ENCODE results near the gene GAK.

GAK gene

DNA sequence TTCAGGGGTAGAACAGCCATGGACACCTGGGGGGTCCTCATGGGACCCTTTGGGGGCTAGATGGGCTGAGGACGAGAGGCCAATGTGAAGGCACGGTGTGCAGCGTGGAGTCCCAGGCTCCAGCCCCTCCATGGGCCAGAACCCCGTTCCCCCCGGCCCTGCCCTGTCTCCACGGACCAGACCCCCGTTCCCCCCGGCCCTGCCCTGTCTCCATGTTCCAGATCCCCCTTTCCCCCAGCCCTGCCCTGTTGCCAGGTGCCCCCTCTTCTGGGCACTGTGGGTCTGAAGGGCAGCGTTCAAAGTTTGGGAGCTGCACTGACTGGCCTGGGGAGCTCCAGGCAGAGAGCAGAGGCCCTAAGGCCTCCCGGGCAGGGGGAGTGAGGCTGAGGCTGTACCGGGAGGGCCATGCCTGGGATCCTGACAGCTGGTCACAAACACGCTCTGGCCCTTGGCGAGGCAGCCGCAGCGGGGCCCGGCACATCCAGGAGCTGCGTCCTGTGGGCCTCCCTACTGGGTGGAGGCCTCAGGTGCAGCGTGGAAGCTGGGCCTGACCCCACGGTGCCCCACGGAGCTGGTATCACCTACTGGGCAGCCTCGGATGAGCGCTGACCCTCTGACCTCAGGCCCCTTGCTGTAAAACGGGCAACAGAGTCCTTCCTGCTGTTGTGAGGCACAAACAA is 32.4 kb upstream of the GAK start:
- no peak for DNase-seq

DNA sequence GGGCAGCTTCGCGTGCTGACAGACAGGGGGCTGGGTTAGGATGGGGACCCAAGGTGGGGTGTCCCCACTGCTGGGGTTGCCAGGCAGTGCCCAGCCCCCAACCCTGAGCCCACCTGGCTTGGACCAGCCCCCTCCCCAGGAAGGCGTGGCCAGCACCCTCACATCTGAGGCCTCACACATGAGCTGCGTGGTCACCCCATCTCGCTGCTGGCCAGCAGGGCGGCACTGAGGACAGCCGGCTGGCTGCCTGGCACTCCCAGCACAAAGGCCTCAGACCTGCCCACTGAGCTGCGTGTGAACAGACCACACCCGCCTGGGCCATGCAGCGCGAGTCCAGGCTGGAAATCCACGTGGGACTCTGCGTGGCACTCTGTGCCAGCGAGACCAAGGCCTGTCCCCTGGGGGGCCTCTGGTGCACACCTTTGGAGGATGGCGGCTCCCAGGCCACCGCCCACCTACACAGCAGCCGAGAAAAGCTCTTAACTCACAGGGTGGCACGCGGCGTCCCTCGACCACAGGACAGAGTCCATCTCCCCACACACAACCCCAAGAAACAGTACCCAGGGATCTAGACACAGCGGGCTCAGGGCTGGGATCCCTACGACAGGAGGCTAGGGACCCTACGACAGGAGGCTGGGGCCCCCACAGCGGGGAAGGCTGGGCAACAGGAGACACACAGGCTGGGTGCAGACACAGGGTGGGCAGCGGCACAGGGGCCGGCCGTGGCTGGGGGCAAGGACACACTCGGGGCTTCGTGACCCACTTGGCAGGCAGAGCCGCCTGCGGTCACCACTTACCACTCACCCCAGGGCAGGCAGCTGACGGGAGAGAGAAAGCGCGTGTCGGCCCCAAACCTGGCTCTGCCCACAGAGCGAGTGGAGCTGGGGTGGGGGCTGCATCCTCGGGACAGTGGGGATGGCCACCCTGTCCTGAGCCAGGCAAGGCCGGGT is 31.4 kb upstream of the GAK start:
- no peak for DNase-seq

DNA sequence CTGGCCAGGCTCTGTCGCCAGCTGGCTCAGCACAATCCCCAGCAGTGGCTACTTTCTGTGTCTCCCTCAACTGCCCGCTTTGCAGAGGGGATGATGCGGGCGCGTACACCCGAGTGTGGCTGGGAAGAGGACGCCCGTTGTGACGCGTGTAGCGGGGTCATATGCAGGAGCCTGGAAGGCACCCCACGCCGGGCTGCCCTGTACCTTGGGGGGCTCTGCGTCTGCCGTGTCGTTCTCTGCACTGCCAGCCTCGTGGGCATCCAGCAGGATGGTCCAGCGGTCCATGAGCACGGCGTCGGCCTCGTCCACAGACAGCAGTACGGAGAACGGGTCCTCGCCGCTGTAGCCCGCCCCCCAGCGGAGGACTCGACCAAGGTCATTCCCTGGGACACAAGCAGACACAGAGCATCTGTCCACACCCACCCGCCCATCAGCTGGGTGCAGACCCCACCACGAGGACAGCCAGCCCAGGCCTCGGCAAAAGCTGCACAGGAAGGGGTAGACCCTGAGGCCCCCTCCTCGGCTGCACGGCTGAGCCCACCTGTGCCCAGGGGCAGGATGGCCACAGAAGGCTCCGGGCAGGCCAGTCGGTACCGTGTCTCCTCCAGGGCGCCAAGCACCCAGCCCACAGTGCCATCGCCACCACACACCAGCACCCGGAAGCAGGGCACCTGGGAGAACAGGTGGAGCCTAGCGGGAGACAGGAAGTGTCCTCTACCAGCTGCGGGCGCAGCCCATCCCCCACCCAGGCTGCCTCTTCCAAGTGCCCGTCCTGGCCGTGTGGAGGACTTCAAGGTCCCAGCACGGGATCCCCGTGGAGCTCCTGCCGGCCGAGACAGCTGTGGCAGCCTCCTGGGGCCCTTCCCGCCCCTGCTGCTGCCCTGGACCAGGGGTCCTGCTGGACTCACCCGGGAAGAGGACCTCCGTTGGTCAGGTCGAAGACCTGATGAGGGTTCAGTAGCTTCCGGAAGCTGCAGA is 30.4 kb upstream of the GAK start:
- DNase-seq = no peak

DNA sequence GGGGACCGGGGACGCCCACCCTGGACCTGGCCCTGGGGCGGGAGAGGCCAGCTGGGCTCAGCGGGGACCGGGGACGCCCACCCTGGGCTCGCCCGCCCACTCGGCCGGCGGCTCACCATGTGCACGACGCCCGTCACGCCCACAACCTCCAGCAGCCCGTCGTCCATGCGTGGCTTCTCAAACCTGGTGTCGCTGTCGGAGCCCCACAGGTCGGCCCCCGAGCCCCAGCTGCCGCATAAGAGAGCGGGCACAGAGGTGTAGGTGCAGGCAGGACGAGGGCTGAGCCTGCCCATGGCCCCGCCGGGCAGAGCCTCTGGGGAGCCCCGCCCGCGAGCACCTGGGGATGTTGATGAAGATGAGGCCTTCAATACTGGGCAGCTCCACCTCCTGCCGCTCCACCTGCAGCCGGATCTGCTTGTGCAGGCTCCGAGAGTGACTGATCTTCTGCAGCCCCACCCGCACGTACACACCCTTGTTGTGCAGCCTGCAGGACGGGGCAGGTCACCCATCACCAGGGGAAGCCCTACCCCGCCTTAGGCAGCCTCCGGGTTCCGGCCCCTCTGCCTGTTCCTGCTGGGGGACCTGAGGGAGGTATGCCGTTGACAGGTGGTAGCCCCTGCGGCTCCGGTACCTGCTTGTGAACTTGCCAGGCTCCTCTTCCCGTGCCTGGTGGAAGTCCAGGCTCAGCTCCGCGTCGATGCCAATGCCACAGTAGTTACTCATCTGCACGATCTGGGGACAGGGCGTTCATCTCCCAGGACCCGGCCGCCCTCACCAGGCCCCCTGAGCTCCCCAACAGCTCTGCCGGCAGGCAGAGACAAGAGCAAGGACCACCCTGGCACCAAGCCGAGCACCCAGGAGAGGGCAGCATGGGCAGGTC is 29.5 kb upstream of the GAK start:
- no peak for DNase-seq

DNA sequence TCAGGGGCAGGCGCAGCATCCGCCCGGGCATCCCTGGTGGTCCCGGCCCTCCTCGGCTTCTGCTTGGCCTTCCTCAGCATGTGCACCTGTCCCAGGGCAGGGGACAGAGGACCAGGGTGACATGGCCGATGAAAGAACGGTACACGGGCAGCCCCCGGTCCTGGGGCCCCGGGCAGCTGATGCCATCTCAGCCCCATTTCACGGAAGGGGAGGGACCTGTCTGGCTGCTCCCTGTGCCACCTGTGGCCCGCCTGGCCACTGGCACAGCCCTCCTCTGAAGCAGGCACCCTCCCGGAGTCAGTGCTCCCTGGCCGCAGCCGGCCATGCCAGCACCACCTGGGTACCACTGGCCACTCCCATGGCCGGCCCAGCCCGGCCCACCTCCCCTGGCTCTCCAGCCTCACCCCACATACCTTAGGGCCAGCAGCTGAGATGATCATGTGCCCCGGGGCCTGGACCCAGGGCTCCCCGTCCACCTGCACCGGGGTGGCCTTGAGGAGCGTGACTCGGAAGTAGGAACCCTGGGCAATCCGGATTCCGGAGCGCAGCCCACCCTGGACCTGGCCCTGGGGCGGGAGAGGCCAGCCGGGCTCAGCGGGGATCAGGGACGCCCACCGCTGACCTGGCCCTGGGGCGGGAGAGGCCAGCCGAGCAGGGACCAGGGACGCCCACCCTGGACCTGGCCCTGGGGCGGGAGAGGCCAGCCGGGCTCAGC is 28.7 kb upstream of the GAK start:
- DNase-seq = no peak

- no peak for DNase-seq
Measured at GRCh38 chr4:960140-960635, 28.1 kb upstream of the GAK start.

DNA sequence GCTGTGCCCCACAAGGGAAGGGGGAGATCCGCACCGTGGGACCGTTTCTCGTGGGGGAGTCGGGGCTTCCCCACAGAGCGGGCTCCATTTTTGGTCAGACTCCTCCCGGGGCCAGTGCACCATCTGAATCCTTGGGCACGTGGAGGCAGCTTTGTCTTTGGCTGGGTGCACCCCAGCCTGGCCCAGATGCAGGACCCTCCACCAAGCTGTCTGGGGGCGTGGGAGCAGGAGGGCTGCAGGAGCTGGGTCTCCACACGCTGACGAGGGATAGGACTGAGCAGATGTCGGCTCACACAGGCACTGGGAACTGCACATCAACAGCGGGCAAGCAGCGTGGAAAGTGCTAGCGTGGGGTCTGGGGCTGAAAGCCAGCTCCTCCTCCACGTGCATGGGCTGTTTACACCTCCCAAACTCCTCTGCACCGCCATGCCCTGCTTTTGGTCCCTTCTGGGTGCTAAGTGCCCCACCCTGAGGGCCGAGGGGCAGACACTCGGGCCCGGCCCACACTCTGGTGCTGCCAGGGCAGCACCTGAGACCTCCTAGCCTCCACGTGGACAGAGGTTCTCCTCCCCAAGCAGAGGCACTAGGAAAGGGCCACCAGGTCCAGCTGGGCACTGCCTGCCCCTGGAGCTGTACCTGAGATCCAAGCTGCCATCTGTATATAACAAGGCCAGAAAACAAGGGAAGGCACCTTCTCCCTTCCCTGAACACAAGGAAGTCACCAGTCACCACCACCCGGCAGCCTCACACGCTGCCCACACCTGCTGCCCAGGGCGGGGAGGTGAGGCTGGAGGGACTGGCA is 27.4 kb upstream of the GAK start:
- DNase-seq = no peak

DNA sequence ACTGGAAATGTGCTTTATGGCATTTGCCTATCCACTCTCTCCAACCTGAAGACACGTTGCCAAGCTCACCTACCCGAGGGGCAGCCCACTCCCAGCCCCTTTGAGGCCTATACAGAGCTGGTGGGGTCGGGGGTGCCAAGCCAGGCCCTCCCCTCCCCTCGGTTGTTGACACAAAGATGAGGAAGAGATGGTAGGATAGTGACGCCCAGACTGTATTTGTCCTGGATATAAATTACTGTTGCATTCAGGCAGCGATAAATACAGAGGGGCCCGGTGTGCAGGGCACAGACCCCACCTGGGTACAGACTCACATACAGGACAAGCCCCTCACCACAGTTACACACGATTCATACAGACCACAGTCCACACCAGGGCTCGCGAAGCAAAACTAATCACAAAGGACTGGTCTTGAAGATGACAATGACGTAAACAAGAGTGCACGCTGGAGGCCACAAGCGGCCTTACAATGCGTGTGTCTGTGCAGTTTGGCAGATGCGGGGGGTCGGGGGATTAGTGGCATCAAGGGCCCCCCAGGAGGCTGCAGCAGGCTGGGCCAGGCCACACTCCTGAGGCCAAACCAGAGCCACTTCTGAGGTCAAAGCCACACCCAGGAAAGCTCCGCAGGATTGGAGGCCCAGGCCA is 26.7 kb upstream of the GAK start:
- DNase-seq = no peak

GRCh38 chr4:958314-958665 is 26.2 kb upstream of the GAK start:
- DNase-seq = no peak

DNA sequence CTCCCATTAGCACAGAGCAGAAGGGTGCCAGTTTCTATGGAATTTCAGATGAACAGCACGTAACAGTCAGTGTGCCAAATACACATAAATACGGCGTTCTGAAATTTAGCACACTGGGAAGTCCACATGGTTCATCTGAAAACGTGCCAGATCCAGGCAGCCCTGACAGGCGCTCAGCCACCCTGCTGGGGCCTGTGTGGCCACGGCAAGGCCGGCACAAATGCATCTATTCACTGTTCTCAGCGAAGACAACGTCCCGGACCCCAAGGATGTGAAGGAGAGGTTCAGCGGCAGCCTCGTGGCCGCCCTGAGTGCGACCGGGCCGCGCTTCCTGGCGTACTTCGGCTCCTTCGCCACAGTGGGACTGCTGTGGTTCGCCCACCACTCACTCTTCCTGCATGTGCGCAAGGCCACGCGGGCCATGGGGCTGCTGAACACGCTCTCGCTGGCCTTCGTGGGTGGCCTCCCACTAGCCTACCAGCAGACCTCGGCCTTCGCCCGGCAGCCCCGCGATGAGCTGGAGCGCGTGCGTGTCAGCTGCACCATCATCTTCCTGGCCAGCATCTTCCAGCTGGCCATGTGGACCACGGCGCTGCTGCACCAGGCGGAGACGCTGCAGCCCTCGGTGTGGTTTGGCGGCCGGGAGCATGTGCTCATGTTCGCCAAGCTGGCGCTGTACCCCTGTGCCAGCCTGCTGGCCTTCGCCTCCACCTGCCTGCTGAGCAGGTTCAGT is 25.6 kb upstream of the GAK start:
- no peak for DNase-seq

DNA sequence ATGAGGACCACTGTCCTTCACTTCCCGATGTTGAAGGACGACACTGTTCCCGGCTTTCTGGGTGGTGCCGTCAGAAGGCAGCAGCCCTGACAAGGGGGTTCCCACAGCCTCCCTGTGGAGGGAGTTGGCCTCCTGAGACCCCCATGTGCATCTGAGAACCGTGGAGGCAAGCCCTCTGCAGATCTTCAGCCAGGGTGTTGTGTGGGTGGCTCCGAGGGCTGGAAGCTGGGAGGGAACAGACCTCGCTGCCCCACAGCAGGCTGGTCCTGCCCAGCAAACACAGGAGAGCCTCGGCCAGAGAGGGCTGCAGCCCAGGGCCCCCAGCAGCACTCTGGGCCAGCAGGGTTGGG is 25.1 kb upstream of the GAK start:
- DNase-seq = no peak

DNA sequence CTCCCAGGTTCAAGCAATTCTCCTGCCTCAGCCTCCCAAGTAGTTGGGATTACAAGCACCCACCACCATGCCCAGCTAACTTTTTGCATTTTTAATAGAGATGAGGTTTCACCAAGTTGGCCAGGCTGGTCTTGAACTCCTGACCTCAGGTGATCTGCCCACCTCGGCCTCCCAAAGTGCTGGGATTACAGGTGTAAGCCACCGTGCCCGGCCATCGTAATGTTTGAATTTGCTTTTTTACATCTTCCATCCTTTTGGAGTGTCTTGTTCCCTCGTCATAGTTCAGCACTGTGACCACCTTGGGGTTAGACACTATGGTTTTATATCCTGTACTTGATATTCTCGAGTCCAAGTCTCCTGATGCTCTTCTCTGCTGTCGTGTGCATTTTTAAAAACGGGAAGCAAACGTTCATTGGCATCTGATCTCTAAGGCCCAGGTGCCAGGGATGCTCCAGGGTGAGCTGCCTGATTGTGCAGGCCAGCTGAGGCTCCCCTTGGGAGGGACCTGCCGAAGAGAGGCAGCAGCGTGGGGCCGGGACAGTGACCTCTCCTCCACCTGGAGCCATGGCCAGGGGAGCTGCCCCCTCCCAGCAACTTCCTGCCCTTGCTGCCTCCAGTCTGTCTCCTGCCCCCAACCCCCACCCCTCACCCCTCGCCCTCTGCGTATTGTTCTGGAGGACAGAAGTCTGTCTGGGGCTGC is 24.6 kb upstream of the GAK start:
- no peak for DNase-seq

DNA sequence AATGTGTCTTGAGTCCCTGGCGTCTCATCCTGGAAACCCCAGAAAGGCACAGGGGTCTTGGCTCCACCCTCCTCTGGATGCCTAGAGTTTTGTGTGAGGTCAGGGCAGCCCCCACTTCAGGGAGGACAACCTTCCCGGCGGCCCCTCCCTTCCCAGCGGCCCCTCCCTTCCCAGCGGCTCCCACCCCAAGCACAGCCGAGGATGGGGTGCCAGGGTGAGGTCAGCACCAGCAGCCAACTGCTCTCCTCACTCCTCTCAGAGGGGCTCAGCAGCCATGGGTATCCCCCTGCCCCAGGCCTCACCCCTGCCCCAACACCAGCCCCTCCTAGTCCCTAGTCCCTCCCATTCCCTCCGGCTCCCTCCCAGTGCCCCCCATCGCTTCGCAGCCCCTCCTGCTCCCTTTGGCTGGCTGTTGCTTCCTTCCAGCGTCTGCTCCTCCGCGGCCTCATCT is 23.8 kb upstream of the GAK start:
- DNase-seq = no peak

DNA sequence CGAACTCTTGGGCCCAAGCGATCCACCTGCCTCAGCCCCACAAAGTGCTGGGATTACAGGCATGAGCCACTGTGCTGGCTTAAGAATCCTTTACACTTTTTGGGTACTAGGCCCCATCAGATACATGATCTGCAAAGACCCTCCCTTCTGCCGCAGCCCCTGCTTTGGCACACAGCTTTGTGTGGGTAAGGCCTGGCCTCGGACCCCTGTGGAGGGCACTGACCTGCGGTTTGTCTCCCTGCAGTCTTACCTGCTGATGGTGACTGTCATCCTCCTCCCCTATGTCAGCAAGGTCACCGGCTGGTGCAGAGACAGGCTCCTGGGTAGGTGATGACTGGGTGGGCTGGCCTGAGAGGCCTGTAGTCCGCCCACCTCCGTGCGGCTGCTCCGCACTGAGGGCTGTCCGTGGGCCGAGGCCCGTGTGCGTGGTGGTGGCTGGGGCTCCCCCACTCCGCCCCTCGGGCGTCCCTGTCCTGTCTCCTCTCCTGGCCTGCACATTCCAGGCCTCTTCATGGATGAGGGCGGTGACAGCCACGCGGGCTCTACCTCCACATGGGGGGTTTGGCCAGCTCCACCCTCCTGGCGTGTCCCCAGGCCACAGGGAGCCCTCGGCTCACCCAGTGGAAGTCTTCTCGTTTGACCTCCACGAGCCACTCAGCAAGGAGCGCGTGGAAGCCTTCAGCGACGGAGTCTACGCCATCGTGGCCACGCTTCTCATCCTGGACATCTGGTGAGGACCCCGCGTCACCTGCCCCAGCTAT is 23.2 kb upstream of the GAK start:
- no peak for DNase-seq

GRCh38 chr4:954211-955020 is 22.3 kb upstream of the GAK start:
- no peak for DNase-seq

DNA sequence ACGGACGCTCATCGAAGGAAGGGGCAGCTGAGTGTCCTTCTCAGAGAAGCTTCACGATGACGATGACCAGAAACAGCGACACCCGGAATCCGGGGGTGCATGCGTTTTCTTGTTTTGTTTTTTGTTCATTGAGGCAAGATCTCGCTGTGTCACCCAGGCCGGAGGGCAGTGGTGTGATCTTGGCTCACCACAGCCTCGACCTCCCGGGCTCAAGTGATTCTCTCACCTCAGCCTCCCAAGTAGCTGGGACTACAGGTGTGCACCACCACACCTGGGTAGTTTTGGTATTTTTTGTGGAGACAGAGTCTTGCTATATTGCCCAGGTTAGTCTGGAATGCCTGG is 21.4 kb upstream of the GAK start:
- DNase-seq = no peak

Data from CD4-positive, alpha-beta T cell treated with Interleukin-12 subunit alpha and Interleukin-12 subunit beta, for 1 hour (primary cell).